NCI-H2196 treated with DMSO at 0.1 percent for 48 hours (cell line): ENCODE results near the gene RAVER1.
"Not testable (repeated sequence)": the region's sequence is repeated elsewhere in the genome, so short reads cannot be mapped to it uniquely, and the experiment has no call there.

ENCODE experiments used
- DNase-seq: peaks from one replicate; lab custom pipeline; 2025; ENCODE audit not compliant: unreplicated experiment; lab: John Stamatoyannopoulos, UW

RAVER1 gene

DNA sequence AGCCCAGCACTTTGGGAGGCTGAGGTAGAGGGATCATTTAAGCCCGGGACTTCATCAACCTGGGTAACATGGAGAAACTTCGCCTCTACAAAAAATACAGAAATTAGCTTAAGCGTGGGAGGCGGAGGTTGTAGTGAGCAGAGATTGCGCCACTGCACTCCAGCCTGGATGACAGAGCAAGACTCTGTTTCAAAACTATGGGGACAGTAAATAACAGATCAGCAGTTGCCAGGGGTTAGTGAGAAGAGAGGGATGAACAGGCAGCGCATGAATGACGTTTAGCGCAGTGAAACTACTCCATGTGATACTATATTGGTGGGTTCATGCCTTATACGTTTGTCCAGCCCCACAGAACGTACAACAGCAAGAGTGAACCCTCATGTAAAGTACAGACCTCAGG is 13.2 kb upstream of the RAVER1 start:
- no peak for DNase-seq

DNA sequence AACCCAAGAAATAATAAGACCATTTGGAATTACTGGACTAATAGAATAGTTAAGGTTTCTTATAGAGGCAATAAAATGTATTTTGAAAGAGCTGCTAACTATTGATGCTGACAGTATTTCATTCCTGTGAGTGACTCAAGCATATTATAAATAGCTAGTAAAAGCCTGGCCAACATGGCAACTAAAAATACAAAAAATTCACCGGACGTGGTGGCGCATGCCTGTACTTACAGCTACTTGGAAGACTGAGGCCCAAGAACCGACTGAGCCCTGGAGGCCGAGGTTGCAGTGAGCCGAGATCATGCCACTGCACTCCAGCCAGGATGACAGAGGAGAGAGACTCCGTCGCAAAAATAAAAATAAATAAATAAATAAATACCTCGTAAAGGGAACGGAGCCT is 11.5 kb upstream of the RAVER1 start:
- DNase-seq = no peak

DNA sequence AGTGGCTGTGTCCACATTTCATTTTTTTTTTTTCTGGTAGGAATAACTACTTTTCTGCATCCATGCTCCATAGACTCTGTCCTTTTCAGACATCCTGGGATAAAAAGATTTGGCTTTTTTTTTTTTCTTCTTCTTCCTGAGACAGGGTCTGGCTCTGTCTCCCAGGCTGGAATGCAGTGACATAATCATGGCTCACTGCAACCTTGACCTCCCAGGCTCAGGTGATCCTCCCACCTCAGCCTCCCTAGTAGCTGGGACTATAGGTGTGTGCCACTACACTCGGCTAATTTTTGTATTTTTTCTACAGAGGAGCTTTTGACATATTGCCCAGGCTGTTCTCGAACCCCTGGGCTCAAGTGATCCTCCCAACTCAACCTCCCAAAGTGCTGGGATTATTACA is 10.2 kb upstream of the RAVER1 start:
- DNase-seq = no peak

DNA sequence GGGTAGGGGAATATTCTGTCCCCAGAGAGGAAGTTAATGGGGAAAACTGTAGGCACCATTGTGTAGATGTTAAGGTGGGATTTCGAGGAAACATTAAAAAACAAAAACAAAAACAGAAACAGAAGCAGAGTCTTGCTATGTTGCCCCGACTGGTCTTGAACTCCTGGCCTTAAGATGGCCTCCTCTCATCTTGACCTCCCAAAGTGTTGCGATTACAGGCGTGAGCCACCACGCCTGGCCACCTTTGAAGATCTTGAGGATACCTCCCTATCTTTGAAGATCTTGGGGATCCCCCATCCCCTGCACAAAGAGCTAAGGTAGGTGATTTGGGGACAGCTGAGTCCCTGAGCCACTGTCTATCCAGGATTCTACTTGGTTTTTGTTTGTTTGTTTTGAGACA is 6.6 kb upstream of the RAVER1 start:
- no peak for DNase-seq

DNA sequence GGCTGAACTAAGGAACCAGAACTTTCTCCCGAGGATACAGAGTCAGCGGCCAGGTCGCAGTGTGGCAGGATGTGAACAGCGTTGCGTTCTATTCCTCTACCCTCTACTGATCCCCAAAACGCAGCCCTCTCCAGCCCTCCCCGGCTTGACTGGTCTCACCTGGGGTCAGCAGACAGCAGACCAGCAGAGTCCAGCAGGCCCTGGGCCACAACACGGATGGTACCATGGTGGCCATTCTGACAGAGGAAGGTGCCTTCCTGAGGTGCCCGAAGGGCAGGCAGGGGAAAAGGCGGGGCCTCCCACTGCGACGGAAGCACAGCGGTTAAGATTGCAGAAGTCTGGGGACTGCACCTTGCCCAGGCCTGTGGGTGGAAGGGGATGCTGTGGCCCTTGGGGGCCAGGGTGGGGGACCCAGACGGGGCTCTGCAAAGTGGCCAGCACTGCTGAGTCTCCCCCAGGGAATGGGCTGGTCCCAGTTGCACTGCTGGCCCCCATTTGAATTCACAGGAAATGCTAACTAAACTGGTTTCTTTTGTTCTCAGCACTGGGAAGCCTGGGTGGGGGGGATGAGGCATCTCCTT is 6.1 kb upstream of the RAVER1 start, which contains the start of gene ICAM3:
TSS of gene ICAM3 (minus strand) at position 245 of the 581 bp plus-strand sequence. CDS start at position 235, 10 bp downstream.
- no peak for DNase-seq

DNA sequence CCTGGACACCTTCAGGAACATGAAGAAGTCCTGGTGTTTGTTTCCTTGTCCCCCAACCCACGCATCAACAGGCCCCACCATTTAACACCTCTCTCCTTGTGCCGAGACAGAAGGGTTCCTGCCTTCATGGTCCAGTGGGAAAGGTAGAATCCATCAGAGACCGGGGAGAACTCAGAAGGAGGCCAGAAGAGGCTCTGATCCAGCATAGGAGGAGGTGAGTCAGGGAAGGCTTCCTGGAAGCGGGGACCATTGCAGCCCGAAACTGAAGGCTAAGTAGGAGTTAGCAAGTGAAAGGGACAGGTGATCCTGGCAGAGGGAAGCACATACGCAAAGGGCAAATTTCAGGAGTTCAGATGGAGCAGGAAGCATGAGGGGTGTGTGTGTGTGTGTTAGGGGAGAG is 5.6 kb upstream of the RAVER1 start:
- no peak for DNase-seq

DNA sequence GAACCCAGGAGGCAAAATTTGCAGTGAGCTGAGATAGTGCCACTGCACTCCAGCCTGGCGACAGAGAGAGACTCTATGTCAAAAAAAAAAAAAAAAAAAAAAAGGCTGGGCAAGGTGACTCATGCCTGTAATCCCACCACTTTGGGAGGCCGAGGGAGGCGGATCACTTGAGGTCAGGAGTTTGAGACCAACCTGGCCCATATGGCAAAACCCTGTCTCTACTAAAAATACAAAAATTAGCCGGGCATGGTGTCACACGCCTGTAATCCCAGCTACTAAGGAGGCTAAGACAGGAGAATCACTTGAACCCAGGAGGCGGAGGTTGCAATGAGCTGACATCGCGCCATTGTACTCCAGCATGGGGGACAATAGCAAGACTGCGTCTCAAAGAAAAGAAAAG is 3.4 kb upstream of the RAVER1 start:
- DNase-seq = not testable (repeated sequence)

DNA sequence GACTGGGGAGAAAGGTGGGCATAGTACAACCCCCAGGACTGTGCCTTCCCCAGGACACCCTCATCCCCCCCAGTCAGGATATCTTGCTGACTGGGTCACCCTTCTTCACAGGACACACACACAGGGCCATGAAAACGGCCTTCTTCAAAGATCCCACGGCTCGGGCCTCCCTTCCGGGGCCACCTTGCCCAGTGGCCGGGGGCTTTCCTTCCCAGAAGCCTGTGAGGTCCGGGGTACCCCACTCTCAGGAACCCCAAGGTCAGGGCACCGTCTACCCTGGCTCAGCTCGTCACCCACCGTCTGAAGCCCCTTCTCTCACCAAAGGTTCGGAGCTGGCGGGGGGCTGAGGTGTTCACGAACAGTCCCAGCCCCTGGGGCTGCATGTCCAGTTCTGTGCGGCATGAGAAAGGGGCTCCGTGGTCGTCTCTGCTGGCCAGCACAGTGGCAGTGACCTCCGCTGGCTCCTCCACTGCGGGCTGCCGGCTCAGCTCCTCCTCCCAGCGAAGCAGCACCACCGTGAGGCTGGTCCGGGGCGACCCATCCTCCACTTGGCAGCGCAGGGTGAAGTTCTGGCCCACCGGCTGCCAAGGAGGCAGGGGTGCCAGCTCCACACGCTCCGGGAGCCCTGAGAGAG is 2.1 kb upstream of the RAVER1 start:
- no peak for DNase-seq

DNA sequence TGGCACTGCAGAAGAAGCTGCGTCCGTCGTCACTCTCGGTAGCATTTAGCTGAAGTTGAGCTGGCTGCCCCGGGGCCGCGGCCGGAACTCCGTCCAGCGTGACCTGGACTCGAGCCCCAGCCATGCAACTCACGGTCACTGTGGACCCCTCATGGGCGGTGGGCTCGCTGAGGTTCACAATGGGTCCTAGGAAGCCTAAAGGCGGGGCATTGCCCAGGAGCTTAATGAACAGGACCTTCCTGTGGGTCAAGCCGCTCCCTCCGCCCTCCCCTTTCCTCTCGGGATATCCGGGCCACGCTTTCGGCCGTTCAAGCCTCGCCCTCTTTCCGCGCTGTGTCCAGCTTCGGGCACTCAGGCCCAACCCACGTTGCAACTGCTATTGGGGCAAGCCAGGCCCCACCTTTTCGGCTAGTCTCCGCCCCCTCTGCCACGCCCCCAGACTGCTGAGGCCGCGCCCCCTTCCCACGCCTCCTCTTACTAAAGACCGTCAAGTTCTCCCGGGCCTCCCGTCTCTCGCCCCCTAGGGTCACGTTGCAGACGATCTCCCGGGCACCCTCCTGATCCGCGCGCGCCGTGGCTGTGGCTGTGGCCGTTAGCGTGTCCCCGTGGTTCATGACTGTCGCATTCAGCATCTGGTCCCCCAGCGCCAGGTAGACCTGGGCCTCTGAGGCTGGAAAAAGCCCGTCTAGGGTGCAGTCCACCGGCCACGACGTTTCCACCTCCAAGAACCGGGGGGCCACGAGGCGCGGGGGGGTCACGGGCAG is 1.4 kb upstream of the RAVER1 start:
- DNase-seq = peak; percentile 85

DNA sequence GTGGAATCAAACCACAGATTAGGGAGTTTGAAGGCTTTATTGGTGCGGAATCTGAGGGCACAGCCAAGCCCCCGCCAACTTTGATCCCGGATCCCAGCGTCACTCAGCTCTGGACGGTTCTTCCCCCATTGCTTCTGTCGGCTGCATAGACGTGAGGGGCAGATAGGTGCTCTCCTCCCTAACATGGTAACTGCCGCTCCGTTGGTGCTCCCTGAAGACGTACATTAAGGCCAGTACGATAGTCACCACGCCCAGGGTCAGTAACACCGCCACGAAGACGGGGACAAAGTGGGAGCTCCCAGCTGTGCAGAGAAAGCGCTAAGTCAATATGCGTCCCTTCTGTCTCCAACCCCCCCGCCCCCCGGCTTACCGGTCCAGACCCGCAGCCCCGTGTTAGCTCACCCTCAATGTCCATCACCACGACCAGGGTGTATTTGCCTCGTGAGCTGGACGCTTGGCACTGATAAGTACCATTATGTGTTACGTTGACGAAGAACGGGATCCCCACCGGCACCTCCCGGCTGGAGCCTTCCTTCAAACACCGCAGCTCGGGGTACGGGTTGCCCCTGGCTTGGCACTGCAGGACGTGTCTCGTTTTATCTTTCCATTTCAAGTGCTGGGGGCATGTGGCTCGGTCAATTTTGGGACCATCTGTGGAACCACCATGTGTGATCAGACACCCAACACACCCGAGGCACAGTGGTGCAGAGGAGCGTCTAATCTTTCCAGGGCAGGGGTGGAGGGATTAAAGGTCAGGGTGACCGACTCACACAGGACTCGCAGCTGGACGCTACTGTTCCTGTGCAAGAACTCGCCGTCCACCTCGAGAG is 644 bp upstream of the RAVER1 start:
- no peak for DNase-seq

DNA sequence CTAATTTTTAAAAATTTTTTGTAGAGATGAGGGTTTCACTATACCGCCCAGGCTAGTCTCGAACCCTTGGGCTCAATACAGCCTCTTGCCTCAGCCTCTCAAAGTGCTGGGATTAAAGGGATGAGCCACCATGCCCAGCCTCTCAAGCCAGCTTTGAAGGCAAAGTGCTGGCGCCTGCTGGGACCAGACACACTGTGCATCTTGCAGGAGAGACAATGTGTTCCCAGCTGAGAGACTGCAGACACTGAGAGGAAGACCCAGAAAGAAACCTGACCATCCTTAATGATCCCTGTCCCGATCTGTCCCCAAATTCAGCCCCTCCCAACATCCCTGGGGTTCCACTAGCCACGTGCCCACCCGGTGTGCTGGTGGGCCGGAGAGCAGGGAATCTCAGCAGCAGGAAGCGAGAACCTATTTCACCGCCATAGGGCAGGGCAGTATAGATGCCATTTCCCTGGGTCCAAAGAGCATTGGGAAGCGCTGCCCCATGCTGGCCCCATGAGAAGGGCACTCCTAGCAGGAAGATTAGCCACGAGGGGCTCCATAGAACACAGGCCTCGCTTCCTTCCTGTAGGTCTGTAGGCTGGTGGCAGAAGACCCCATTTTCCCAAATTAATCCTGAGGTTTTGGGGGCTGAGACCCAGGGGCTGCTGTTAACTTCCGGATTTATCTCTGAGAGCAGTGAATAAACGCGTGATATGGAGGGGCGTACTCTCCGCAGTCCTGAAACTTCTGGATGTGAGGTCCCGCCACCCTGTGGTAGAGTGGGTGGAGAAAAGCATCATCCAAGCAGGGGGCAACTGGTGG is 968 bp downstream of the RAVER1 start:
- DNase-seq = no peak

DNA sequence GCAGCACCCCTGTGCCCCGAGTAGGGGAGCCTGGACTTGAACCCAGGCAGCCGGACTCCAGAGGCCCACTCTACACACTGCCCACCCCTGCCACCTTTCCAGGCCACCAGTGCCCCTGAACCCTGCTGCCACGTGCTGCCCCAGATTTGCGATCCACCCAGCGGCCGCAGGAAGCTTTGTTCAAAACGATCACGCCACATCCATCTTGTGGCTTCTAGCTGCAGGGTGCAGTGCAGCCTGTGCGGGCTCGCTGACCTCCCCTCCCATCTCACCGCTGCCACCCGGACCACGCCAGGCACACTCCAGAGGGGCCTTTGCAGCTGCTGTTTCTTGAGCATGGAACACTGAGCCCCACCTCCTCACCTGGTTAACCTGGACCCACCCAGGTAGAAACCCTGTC is 3.8 kb downstream of the RAVER1 start:
- no peak for DNase-seq

DNA sequence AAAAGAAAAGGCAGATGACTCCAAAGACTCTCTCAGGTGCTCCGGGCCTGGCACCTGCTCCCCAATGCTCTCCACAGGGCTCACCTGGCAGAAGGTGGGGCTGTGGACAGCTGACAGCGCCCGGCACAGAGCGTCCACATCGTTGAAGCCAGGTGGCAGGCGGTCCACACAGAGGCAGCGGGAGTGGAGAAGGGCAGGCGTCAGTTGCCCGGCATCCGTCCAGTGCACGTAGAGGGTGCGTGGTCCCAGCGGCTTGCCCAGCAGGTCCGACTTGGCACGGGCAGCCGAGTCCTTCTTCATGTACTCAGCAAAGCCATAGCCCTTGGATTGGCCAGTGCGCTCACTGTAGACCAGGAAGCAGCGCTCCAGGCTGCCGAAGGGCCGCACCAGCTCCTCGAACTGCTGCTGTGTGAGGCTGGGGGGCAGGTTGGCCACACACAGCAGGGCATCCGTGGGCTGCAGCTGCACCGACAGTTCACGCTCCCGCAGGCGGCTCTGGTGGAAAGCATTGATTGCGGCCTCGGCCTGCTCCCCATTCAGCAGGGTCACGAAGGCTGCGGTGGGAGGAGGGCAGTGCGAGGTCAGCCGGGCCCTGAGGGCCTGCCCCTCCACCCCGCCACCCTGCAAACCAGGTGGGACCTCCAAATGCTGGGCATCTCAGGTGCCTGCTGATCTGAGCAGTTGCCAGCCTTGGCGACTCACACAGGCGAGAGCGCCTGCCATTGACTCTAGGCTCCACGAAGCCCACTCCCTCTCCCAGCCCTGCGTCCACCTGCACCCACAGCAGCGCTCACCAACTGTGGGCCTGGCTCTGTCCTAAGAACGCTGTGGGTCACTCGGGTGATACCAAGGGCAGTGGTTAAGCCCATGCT is 4.5 kb downstream of the RAVER1 start:
- no peak for DNase-seq

DNA sequence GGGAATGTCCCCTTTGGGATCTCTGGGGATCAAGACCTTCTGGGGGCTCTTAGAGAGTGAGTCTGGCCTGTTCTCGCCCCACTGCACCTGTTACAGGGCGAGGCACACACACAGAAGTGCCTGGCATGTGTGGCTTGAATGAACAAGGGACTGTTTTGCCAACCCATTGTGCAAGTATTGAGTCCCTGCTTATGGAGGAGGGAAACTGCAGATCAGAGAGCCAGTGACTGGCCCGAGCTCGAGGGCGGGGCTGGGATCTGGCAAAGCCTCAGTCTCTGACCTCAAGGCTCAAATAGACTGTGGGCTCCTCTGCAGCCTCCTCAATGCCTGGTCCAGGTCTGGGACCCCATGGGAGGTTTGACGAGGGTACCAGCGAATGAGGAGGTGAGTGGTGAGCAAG is 5.5 kb downstream of the RAVER1 start:
- no peak for DNase-seq

DNA sequence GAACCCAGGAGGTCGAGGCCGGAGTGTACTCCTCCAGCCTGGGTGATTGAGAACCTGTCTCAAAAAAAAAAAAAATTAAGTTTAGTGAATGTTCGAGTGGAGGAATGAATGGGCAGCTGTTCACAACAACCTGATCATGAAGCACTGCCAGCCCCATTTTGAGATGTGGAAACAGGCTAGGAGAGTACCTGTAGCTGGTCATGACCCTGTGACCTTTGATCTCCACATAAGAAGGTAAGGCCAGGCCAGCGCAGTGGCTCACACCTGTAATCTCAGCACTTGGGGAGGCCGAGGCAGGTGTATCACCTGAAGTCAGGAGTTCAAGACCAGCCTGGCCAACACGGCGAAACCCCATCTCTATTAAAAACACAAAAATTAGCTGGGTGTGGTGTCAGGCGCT is 7.6 kb downstream of the RAVER1 start:
- no peak for DNase-seq

DNA sequence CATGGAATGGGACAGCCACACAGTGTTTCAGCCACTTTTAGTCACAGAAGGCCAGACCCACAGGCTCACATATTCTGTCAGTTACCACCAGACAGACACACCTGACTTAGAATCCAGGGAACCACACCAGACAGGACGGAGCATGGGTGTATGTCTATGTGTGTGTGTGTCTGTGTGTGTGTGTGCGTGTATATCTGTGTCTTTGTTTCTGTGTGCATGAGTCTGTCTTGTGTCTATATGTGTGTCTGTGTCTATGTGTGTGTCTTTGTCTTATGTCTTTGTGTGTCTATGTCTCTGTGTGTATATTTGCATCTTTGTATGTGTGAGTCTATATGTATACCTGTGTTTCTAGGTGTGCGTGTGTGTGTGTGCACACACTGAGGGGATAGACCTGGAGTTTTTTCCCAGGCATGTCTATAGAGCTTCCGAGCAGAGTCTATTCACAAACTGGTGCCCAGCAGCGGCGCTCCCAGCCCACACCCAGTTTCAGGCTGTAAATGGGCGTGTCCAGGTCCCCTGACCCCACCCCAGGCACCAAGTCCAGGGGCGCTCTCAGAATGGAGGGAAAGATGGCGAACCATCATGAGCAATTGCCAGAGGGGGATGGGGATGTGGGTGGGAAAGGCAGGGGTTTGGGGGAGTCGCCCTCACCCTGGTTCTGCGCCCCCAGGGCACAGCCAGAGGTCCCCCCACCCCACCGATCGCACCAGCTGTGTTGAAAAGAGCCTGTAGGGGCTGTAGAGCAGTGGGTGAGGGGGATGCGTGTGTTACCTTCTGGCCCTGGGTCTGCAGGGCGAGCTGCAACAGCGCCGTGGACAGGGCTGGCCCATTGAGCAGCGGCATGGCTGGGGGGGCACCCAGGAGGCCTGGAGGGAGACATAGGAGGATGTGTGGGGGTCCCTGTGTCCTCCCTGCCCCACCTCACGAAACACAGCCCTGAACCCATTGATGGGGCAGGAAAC is 11.2 kb downstream of the RAVER1 start:
- no peak for DNase-seq

DNA sequence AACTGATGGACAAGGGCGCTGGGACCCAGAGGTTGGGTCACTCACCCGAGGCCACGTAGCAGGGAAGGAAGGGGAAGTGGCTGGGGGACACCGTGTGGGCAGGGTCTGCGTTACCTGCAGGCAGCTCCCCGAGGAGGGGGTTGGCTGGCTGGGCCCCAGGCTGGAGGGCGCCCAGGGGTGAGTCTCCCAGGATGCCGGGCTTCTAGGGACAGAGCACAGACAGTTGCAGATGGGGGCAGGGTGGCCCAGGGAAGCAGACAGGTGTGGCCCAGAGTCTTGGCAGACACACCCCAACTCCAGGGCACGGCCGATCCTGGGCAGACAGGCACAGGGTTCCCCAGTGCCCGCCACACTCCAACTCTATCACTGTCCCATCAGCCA is 11.9 kb downstream of the RAVER1 start:
- no peak for DNase-seq

DNA sequence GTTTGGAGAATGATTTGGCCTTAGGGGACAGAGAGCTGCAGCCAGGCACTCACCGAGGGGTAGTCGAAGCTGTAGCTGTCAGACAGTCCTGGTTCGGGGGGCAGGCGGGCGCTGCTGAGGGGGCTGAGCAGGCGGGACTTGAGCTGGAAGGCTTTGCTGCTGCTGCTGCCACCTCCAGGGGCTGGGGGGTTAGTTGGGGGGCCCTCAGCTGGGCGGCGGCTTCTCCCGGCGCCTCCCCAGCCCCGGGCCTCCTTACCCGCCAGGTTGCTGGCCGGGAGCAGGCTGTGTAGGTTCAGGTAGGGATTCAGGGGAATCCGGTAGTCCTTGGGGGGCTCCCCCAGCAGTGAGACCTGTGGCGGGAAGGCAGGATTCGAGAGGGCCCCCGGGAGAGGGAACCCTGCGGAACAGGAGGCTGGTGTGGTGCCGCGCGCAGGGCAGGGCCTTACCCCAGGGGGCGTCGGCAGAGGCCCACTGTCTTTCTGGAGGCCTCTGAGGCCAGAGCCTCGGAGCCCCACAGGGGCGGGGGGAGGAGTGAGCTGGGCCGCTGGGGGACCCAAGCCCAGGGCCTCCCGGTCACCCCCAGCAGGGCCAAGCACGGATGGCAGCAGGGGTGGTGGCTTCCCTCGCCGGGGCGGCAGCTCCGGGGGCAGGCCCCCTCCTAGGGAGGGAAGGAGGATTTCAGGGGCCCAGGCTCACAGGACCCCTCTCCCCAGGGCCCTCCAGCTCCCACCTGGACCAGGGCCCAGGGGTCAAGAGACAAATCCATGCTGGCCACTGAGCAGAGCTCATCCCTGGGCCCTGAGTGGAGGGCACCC is 12.5 kb downstream of the RAVER1 start:
- DNase-seq = no peak
